Activated CD4-positive, alpha-beta memory T cell treated with anti-CD3 and anti-CD28 coated beads, Interleukin-2, amount 10 ng/mL, durations not matched to agents 7 days and 5 days (primary cell): Measurements from ENCODE around the gene XRCC4. TPM values are rescaled to one million over a fixed set of nuclear protein-coding genes. Genes with fewer than 3 reads are reported as not detected.
A peak's percentile ranks its signal among the peaks of the same experiment; 100 is the strongest.
"Not testable (repeated sequence)": the region's sequence is repeated elsewhere in the genome, so short reads cannot be mapped to it uniquely, and the experiment has no call there.

ENCODE experiments used
- CTCF ChIA-PET: fragments of 350-600 bp; sonication (Branson Sonifier 250); formaldehyde crosslinking; loops from one replicate; lab custom pipeline; 2021; ENCODE audit warnings: antibody characterized with exemption, inconsistent platforms; lab: Charles Lee
- POLR2A ChIA-PET: fragments of 350-600 bp; sonication (Branson Sonifier 250); formaldehyde crosslinking; loops from one replicate; lab custom pipeline; 2021; ENCODE audit warnings: antibody characterized with exemption; lab: Charles Lee
- DNase-seq: peaks from one replicate; pipeline ENCODE4 v3.0.0-alpha.2; 2020
- H3K27ac Mint-ChIP-seq: one replicate; pipeline ENCODE4 v1.8.0; 2021; ENCODE audit warnings: mild to moderate bottlenecking, mixed read lengths
- H3K27me3 Mint-ChIP-seq: one replicate; pipeline ENCODE4 v1.8.0; 2021; ENCODE audit warnings: mixed read lengths
- H3K36me3 Mint-ChIP-seq: one replicate; pipeline ENCODE4 v1.8.0; 2021; ENCODE audit warnings: low read depth, mixed read lengths
- H3K4me1 Mint-ChIP-seq: one replicate; pipeline ENCODE4 v1.8.0; 2021; ENCODE audit warnings: mixed read lengths
- H3K4me3 Mint-ChIP-seq: one replicate; pipeline ENCODE4 v1.8.0; 2021; ENCODE audit warnings: mild to moderate bottlenecking, mixed read lengths
- H3K9me3 Mint-ChIP-seq: one replicate; pipeline ENCODE4 v1.8.0; 2021; ENCODE audit warnings: mixed read lengths
- total RNA-seq, 2 experiments: library from RNA; stranded (reverse); gene quantifications; one replicate each; pipeline ENCODE4 v1.2.3, GENCODE V29; 2021

XRCC4 gene
- total RNA-seq, 2 experiments from 2014 or later, result 10.5 to 13.0 TPM

GRCh38 chr5:83049370-83049885 lies 27.9 kb upstream of the XRCC4 start:
- ChIA-PET POLR2A (interaction anchor here (1.2 kb wide), 1 partner anchor 23 kb away, joined by 3 read pairs; no protein-coding TSS in a partner anchor), CTCF (interaction anchor here (0.7 kb wide), 1 partner anchor 152 kb away, joined by 3 read pairs; no protein-coding TSS in a partner anchor)
- peaks cover 31% of the 10 kb centered on the region for H3K36me3 Mint-ChIP-seq
- no peaks in the 10 kb centered on the region for H3K9me3 Mint-ChIP-seq
- H3K27me3 Mint-ChIP-seq, result no peaks in the 10 kb centered on the region
- DNase-seq, result no peak
- no peak overlapping the region for H3K4me3 Mint-ChIP-seq
- H3K27ac Mint-ChIP-seq, result no peak overlapping the region
- H3K4me1 Mint-ChIP-seq, result no peaks in the 10 kb centered on the region

- peaks cover 41% of the 10 kb centered on the region for H3K36me3 Mint-ChIP-seq
- no peaks in the 10 kb centered on the region for H3K9me3 Mint-ChIP-seq
- POLR2A ChIA-PET, result no interaction called here
- no peak overlapping the region for H3K4me3 Mint-ChIP-seq
- DNase-seq, result no peak
- H3K27me3 Mint-ChIP-seq, result no peaks in the 10 kb centered on the region
- H3K4me1 Mint-ChIP-seq, result peaks cover 3% of the 10 kb centered on the region
- H3K27ac Mint-ChIP-seq, result no peak overlapping the region
- CTCF ChIA-PET, result interaction anchor here (1.3 kb wide), 1 partner anchor 423 kb away, joined by 4 read pairs; no protein-coding TSS in a partner anchor
These were observed 26.5 kb upstream of the XRCC4 start for GRCh38 chr5:83050723-83051340.

GRCh38 chr5:83055166-83055565 lies 22.2 kb upstream of the XRCC4 start:
- DNase-seq, result no peak
- ChIA-PET POLR2A (interaction anchor here (1.4 kb wide), 1 partner anchor 11 kb away, joined by 3 read pairs; no protein-coding TSS in a partner anchor), CTCF (no interaction called here)
- Mint-ChIP-seq H3K27me3 (no peaks in the 10 kb centered on the region), H3K4me1 (peaks cover 10% of the 10 kb centered on the region), H3K36me3 (peaks cover 60% of the 10 kb centered on the region), H3K4me3 (no peak overlapping the region), H3K27ac (no peak overlapping the region), H3K9me3 (no peaks in the 10 kb centered on the region)

GRCh38 chr5:83058726-83059125 lies 18.6 kb upstream of the XRCC4 start:
- H3K27me3 Mint-ChIP-seq, result no peaks in the 10 kb centered on the region
- ChIA-PET POLR2A (no interaction called here), CTCF (no interaction called here)
- H3K36me3 Mint-ChIP-seq, result peaks cover 59% of the 10 kb centered on the region
- H3K27ac Mint-ChIP-seq, result no peak overlapping the region
- H3K9me3 Mint-ChIP-seq, result no peaks in the 10 kb centered on the region
- H3K4me1 Mint-ChIP-seq, result peaks cover 10% of the 10 kb centered on the region
- DNase-seq, result no peak
- no peak overlapping the region for H3K4me3 Mint-ChIP-seq

GRCh38 chr5:83059341-83059740 lies 18.0 kb upstream of the XRCC4 start:
- no peaks in the 10 kb centered on the region for H3K9me3 Mint-ChIP-seq
- no peaks in the 10 kb centered on the region for H3K27me3 Mint-ChIP-seq
- no peak overlapping the region for H3K4me3 Mint-ChIP-seq
- CTCF ChIA-PET, result interaction anchor here (0.6 kb wide), 1 partner anchor 149 kb away, joined by 3 read pairs; no protein-coding TSS in a partner anchor
- no peak overlapping the region for H3K27ac Mint-ChIP-seq
- H3K4me1 Mint-ChIP-seq, result peaks cover 10% of the 10 kb centered on the region
- peaks cover 56% of the 10 kb centered on the region for H3K36me3 Mint-ChIP-seq
- POLR2A ChIA-PET, result no interaction called here
- DNase-seq, result no peak

GRCh38 chr5:83066548-83067110 lies 10.7 kb upstream of the XRCC4 start:
- no peaks in the 10 kb centered on the region for H3K27me3 Mint-ChIP-seq

GRCh38 chr5:83067377-83067776 lies 10.0 kb upstream of the XRCC4 start:
- CTCF ChIA-PET, H3K27me3 Mint-ChIP-seq, H3K4me3 Mint-ChIP-seq, H3K9me3 Mint-ChIP-seq, H3K27ac Mint-ChIP-seq, DNase-seq: not testable (repeated sequence)
- Mint-ChIP-seq H3K4me1 (peaks cover 17% of the 10 kb centered on the region), H3K36me3 (peaks cover 33% of the 10 kb centered on the region)
- POLR2A ChIA-PET, result interaction anchor here (1.6 kb wide), 1 partner anchor 10 kb away, joined by 9 read pairs; the partner anchor contains the start of genes TMEM167A and XRCC4

More at GRCh38 chr5:83066548-83067110, 10.7 kb upstream of the XRCC4 start:
- H3K27ac Mint-ChIP-seq, result no peak overlapping the region
- ChIA-PET CTCF (no interaction called here), POLR2A (interaction anchor here (1.6 kb wide), 1 partner anchor 10 kb away, joined by 9 read pairs; the partner anchor contains the start of genes TMEM167A and XRCC4)
- peaks cover 12% of the 10 kb centered on the region for H3K4me1 Mint-ChIP-seq
- no peak for DNase-seq
- H3K36me3 Mint-ChIP-seq, result peaks cover 31% of the 10 kb centered on the region
- H3K9me3 Mint-ChIP-seq, result no peaks in the 10 kb centered on the region
- H3K4me3 Mint-ChIP-seq, result no peak overlapping the region

- CTCF ChIA-PET, result no interaction called here
- POLR2A ChIA-PET, result no interaction called here
- Mint-ChIP-seq H3K27me3 (no peaks in the 10 kb centered on the region), H3K9me3 (no peaks in the 10 kb centered on the region), H3K27ac (no peak overlapping the region), H3K36me3 (peaks cover 46% of the 10 kb centered on the region), H3K4me3 (no peak overlapping the region), H3K4me1 (peaks cover 31% of the 10 kb centered on the region)
- DNase-seq, result no peak
These were observed 8.1 kb upstream of the XRCC4 start for GRCh38 chr5:83069096-83069799.

- Mint-ChIP-seq H3K27me3 (no peaks in the 10 kb centered on the region), H3K4me1 (peaks cover 48% of the 10 kb centered on the region), H3K27ac (no peak overlapping the region)
These were observed 5.9 kb upstream of the XRCC4 start for GRCh38 chr5:83071286-83072051.

GRCh38 chr5:83072966-83073365 lies 4.4 kb upstream of the XRCC4 start:
- H3K4me1 Mint-ChIP-seq, result peaks cover 50% of the 10 kb centered on the region
- POLR2A ChIA-PET, result no interaction called here
- CTCF ChIA-PET, result no interaction called here
- no peak for DNase-seq
- H3K27me3 Mint-ChIP-seq, result no peaks in the 10 kb centered on the region
- H3K36me3 Mint-ChIP-seq, result peaks cover 53% of the 10 kb centered on the region
- no peak overlapping the region for H3K4me3 Mint-ChIP-seq
- H3K9me3 Mint-ChIP-seq, result no peaks in the 10 kb centered on the region
- H3K27ac Mint-ChIP-seq, result no peak overlapping the region

More at GRCh38 chr5:83071286-83072051, 5.9 kb upstream of the XRCC4 start:
- POLR2A ChIA-PET, result interaction anchor here (1.0 kb wide), 1 partner anchor 22 kb away, joined by 3 read pairs; no protein-coding TSS in a partner anchor
- no peak overlapping the region for H3K4me3 Mint-ChIP-seq
- no peaks in the 10 kb centered on the region for H3K9me3 Mint-ChIP-seq
- DNase-seq, result no peak
- CTCF ChIA-PET, result no interaction called here
- H3K36me3 Mint-ChIP-seq, result peaks cover 50% of the 10 kb centered on the region

- peaks cover 40% of the 10 kb centered on the region for H3K4me1 Mint-ChIP-seq
- peak overlapping the region; percentile 91 for H3K27ac Mint-ChIP-seq
- peak overlapping the region; percentile 91 for H3K4me3 Mint-ChIP-seq
- no peaks in the 10 kb centered on the region for H3K27me3 Mint-ChIP-seq
- peaks cover 34% of the 10 kb centered on the region for H3K36me3 Mint-ChIP-seq
- no peaks in the 10 kb centered on the region for H3K9me3 Mint-ChIP-seq
- DNase-seq, result peak; percentile 33
- ChIA-PET POLR2A (interaction anchor here (0.8 to 2.0 kb wide), 10 partner anchors 8 to 799 kb away, joined by 3 to 9 read pairs (median 4); no protein-coding TSS in a partner anchor), CTCF (interaction anchor here (1.0 to 1.2 kb wide), 3 partner anchors 23 to 1227 kb away, joined by 3 to 4 read pairs (median 3); no protein-coding TSS in a partner anchor)
These were observed 415 bp downstream of the XRCC4 start for GRCh38 chr5:83077662-83078261.

GRCh38 chr5:83082750-83083149 lies 5.4 kb downstream of the XRCC4 start:
- no peaks in the 10 kb centered on the region for H3K9me3 Mint-ChIP-seq
- no peaks in the 10 kb centered on the region for H3K27me3 Mint-ChIP-seq
- no peak overlapping the region for H3K4me3 Mint-ChIP-seq
- peaks cover 11% of the 10 kb centered on the region for H3K4me1 Mint-ChIP-seq
- ChIA-PET CTCF (no interaction called here), POLR2A (no interaction called here)
- H3K36me3 Mint-ChIP-seq, result peaks cover 8% of the 10 kb centered on the region
- H3K27ac Mint-ChIP-seq, result no peak overlapping the region
- DNase-seq, result no peak
